Thyroid gland (tissue), 4 donors: ENCODE results near the gene ERFE. TPM values are rescaled to one million over a fixed set of nuclear protein-coding genes. Genes with fewer than 3 reads are reported as not detected.

ENCODE experiments used
- DNase-seq, 2 donors: peaks; one replicate each; pipeline ENCODE4 v3.0.0-alpha.2; 2019
- H3K27ac ChIP-seq, 3 donors: fragments of 200-600 bp; sonication (generic); 1 replicate in 2 of 3; 2 replicates in 1 of 3; pipeline ENCODE4 v1.5.1; 2016 to 2019; ENCODE audit warnings: mild to moderate bottlenecking in 1 of 3, moderate library complexity in 1 of 3
- H3K27me3 ChIP-seq: fragments of 200-600 bp; sonication (generic); one replicate; pipeline ENCODE4 v1.5.1; 2019
- H3K36me3 ChIP-seq, 2 donors: fragments of 200-600 bp; sonication (generic); one replicate each; pipeline ENCODE4 v1.5.1; 2016 to 2019
- H3K4me1 ChIP-seq, 2 donors: fragments of 200-600 bp; sonication (generic); one replicate each; pipeline ENCODE4 v1.5.1; 2017 to 2019
- H3K4me3 ChIP-seq, 3 donors: fragments of 200-600 bp; sonication (generic); replicated peaks in 1 of 3; 1 replicate in 2 of 3; 2 replicates in 1 of 3; pipeline ENCODE4 v1.5.1; 2016; ENCODE audit warnings: mild to moderate bottlenecking in 1 of 3
- H3K9me3 ChIP-seq: fragments of 200-600 bp; sonication (generic); one replicate; pipeline ENCODE4 v1.5.1; 2017
- CTCF ChIP-seq, 6 experiments: fragments of 200-600 bp in 3 of 6; fragments of 450-650 bp in 3 of 6; sonication (generic) in 3 of 6; IDR thresholded peaks; one replicate each; pipeline ENCODE4 v1.5.1; 2016 to 2019; ENCODE audit warnings: antibody characterized with exemption in 6 of 6, mild to moderate bottlenecking in 2 of 6, inconsistent platforms in 1 of 6, moderate library complexity in 1 of 6
- POLR2A ChIP-seq, 2 donors: fragments of 450-650 bp; IDR thresholded peaks; one replicate each; pipeline ENCODE4 v1.6.1; 2017; ENCODE audit warnings: antibody characterized with exemption in 2 of 2, mild to moderate bottlenecking in 2 of 2, moderate library complexity in 1 of 2
- WGBS, 2 donors: methylation state at CpG; one replicate each; pipeline ENCODE4 v1.1.5; 2017; 5-methylcytosine and 5-hydroxymethylcytosine counted together
- intact Hi-C: fragments of 100-400 bp; cut with DNase I; formaldehyde crosslinking; loops from one replicate; pipeline ENCODE4 v1.15.1; 2023
- total RNA-seq, 4 donors: library from RNA; depleted of rRNA; stranded (reverse); fragments of >200 nt; gene quantifications; one replicate each; pipeline ENCODE4 v1.2.3, GENCODE V29; 2016

ERFE gene
- total RNA-seq, 4 donors from 2014 or later: 2.8 to 15.3 (median 5.8) TPM

- H3K9me3 ChIP-seq: no peaks in the 10 kb centered on the region
- DNase-seq: no peak
- intact Hi-C loops: no loop called here
- no peak overlapping the region for H3K27ac ChIP-seq
- TF ChIP-seq CTCF (IDR thresholded peaks at IDR 0.05) (no peak), POLR2A (IDR thresholded peaks at IDR 0.05) (no peak)
- H3K4me1 ChIP-seq: peaks cover 8 to 27% of the 10 kb centered on the region in 2 donors
- H3K36me3 ChIP-seq: no peaks in the 10 kb centered on the region
- H3K4me3 ChIP-seq: no peak overlapping the region
- whole genome bisulfite sequencing, 2 donors: 90 to 97% methylated on average over 35 to 41 of the region's 60 CpGs
- no peaks in the 10 kb centered on the region for H3K27me3 ChIP-seq
Observed at GRCh38 chr2:238140721-238141540, 17.8 kb upstream of the ERFE start.

GRCh38 chr2:238141541-238142318 is 17.0 kb upstream of the ERFE start:
- H3K27me3 ChIP-seq: no peaks in the 10 kb centered on the region
- no peaks in the 10 kb centered on the region for H3K36me3 ChIP-seq
- intact Hi-C loops: no loop called here
- TF ChIP-seq CTCF (IDR thresholded peaks at IDR 0.05): no peak
- TF ChIP-seq POLR2A (IDR thresholded peaks at IDR 0.05): no peak
- H3K9me3 ChIP-seq: no peaks in the 10 kb centered on the region
- peak; percentile 37 to 39 for DNase-seq
- WGBS, 2 donors: 68 to 79% methylated on average over 7 to 8 of the region's 10 CpGs
- peaks cover 8 to 32% of the 10 kb centered on the region in 2 donors for H3K4me1 ChIP-seq
- H3K4me3 ChIP-seq: no peak overlapping the region
- no peak overlapping the region for H3K27ac ChIP-seq

GRCh38 chr2:238142382-238143205 is 16.2 kb upstream of the ERFE start:
- Histone ChIP-seq H3K4me3 (no peak overlapping the region), H3K9me3 (no peaks in the 10 kb centered on the region), H3K4me1 (peaks cover 14 to 39% of the 10 kb centered on the region in 2 donors), H3K27ac (no peak overlapping the region), H3K27me3 (no peaks in the 10 kb centered on the region), H3K36me3 (no peaks in the 10 kb centered on the region)
- intact Hi-C loops: no loop called here
- WGBS, 2 donors: 88 to 92% methylated on average over 11 to 15 of the region's 30 CpGs
- no peak for DNase-seq
- TF ChIP-seq CTCF (IDR thresholded peaks at IDR 0.05) (no peak), POLR2A (IDR thresholded peaks at IDR 0.05) (no peak)

- no peaks in the 10 kb centered on the region for H3K36me3 ChIP-seq
- H3K9me3 ChIP-seq: no peaks in the 10 kb centered on the region
- peaks cover 15 to 38% of the 10 kb centered on the region in 2 donors for H3K4me1 ChIP-seq
- H3K27ac ChIP-seq: no peak overlapping the region
- DNase-seq: no peak
- TF ChIP-seq CTCF (IDR thresholded peaks at IDR 0.05) (no peak), POLR2A (IDR thresholded peaks at IDR 0.05) (no peak)
- no peaks in the 10 kb centered on the region for H3K27me3 ChIP-seq
- H3K4me3 ChIP-seq: no peak overlapping the region
- WGBS, 2 donors: 70 to 85% methylated on average over 8 to 14 of the region's 20 CpGs
- intact Hi-C loops: no loop called here
Observed at GRCh38 chr2:238143239-238143951, 15.4 kb upstream of the ERFE start.
